GM18861 (cell line): ENCODE results near the gene WDR59.
"Not testable (repeated sequence)": the region's sequence is repeated elsewhere in the genome, so short reads cannot be mapped to it uniquely, and the experiment has no call there.

Source experiments
- ATAC-seq: cut with Tn5 transposase; IDR thresholded peaks from one replicate; pipeline ENCODE4 v1.9.1; 2021; ENCODE audit not compliant: unreplicated experiment

Gene WDR59

DNA sequence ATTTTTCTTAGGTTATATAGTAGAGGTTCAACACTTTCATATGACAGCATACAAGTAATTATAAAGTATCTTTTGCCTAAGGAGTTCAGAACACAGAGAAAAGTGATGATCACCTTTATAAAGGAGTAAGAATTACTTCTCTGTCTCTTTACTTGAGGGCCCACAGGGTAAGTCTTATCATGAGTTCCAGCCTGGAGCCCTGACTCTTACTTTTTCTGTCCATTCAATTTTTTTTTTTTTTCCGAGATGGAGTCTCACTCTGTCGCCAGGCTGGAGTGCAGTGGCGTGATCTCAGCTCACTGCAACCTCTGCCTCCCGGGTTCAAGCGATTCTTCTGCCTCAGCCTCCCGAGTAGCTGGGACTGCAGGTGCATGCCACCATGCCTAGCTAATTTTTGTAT lies 28.2 kb upstream of the WDR59 start:
- ATAC-seq = not testable (repeated sequence)

DNA sequence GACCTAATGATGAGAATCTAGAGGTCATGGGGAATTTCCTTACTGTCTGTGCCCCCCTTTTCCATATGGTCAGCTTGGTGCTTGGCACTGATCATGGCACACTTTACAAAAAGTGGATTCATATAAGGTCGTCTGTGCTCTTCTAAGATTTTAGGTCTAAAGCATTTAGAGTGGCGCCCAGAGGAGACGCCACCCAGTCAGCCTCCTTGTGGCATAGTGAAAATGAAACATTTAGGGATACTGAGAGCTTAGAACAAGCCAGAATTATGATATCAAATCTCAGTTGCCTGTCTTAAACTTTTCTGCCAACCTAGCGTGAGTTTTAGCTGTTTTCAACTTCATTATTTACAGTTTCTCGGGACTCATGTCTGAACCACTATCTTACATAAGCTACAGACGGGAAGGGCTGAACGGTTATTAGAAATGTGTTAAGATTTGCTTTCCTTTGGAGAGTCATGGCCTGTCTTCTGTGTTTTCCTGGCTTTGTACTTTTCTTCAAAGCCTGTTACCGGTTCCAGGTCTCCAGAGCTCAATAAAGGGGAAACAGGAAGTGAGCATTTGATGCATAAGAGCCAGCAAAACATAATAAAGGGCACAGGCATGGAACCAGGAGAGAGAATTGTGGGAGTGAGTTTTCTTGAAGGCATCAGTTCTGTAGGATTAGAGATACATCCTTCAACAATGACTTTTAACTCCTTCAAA lies 27.6 kb upstream of the WDR59 start:
- ATAC-seq = no peak

DNA sequence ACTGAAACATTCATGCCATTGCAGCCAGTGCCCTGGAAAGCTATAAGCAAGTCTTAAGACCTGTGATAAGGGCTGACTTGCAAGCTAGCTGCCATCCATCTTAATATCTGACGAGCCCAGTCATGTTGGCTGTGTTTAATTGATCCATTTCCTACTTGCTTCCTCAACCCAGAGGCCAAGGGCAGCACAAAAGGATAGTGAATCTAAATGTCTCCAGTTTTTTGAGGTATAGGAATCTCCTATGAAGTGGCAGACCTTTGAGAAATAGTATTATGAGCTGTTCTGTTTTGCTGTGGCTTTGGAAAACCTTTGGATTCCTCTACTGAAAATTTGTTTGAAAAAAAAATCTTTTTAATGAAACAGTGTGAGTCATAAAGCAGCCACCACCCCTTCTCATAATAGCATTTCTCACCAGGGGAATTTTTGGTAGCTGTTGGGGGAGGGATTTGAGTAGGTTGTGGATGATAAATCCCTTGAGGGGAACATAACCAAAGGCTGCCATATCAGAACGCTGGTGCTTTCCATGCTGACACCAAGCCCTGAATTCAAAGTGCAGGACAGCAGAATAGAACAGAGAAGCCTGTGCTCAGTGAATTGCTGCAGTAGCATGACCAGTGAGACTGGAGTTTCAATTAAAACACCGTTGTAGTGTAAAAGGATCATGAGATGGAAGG lies 26.8 kb upstream of the WDR59 start:
- ATAC-seq = peak; percentile 63

DNA sequence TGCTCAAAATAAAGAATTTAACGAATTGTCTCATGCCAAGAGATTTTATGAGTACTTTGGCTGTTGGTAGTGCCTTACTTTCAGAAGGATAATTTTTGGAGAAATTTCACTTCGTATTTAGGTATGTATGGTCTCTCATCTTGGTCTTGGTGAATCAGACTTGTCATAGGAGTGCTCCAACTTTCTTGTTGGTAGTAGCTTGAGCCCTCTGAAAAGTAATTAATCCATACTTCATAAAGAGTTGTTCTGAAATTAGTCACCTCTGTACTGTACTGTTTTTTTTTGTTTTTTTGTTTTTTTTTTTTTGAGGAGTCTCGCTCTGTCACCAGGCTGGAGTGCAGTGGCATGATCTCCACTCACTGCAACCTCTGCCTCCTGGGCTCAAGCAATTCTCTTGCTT lies 25.5 kb upstream of the WDR59 start:
- no peak for ATAC-seq

DNA sequence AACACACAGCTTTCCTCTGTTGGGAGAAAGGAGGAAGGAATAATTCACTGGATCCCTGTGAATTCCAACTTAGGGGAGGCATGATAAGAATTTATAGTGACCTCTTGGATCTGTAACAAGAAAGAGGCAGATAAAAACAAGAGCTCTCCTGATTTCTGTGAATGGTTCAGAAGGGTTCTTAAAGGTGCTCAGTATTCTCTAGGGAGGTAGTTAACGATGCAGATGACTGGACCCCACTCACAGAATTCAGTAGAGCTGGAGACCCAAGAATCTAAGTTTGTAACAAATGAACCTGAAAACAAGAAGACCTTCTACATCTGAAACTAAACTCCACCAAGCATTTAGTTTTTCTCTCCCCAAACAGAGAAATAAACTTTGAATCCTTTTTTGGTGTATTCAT lies 22.5 kb upstream of the WDR59 start:
- peak; percentile 44 for ATAC-seq

DNA sequence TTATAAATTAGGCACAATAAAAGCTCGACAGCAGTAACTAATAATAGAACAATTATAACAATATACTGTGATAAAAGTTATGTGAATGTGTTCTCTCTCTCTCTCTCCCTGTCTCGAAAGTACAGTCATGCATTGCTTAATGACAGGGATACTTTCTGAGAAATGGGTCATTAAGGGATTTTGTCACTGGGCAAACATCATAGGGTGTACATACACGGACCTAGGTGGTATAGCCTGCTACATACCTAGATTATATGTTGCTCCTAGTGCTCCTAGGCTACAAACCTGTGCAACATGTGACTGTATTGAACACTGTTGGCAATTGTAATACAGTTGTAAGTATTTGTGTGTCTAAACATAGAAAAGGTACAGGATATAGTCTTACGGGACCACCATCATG lies 20.8 kb upstream of the WDR59 start:
- no peak for ATAC-seq

DNA sequence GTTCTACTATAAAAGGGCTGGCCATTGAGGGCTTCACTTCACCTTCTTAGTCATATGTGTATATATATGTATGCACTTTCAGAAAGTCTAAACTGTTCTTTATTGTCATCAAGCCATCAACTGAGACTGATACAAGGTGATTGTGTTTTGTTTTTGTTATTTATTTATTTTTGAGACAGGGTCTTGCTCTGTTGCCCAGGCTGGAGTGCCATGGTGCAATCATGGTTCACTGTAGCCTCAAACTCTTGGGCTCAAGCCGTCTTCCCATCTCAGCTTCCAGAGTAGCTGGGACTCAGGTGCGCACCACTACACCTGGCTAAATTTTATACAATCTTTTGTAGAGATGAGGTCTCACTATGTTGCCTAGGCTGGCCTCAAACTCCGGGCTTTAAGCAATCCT lies 19.5 kb upstream of the WDR59 start:
- no peak for ATAC-seq

DNA sequence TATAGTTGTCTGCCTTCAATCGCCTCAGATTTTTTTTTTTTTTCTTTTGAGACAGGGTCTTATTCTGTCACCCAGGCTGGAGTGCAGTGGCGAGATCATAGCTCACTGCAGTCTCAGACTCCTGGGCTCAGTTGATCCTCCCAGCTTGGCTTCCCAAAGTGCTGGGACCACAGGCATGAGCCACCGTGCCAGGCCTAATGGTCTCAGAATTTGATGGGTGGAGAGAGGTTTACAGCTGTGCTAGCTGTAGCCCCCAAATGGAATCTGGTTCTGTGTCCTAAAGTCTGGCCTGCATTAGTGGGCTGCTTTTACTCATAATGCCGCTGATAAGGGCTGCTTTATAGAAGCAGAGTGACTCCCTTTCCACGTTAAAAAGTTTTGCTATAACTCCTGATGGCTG lies 19.0 kb upstream of the WDR59 start:
- no peak for ATAC-seq

DNA sequence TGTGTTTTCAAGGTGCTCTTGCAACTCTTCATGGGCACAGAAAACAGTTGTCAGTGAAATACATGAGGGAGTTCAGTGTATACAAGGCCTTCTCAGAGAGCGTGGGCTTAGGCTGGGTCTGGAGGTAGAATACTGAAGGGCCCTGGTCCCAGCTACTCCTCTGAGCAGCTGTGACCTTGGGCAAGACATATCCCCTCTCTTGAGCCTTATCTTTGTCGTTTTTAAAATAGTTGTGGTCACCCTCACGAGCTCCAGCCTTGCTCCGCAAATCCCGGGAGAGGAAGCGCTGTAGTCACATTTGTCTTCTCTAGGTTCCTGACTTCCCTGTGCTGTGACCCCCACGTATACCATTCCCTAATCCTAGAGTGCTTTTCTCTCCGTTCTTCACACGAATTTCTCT lies 17.6 kb upstream of the WDR59 start:
- no peak for ATAC-seq

DNA sequence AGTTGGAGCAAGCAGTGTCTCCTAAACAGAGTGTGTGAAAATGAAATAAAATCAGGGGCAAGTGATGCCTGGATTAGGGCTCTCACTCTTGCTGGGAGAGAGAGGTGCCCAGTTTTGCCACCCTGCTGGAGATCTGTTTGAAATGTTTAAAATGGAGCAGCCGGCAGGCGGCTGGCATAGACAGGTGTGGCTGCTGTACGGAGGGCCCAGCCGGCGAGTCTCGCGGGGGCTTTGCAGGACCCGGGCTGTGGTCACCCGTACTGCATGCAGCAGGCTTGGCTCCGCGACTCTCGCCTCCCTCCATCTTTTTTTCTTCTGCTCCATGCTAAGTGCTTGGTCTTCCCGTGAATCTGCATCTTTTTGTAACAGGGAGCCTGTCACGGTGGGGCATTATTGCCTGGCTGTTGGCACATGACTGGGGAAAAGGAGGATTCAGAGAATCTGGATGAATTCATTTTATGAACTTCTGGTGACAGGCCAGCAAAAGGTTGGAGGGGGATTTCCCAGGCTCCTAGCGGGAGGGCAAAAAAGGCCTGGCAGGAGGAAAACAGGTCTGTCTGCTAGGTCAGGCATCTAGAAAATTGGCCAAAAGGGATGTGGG lies 15.7 kb upstream of the WDR59 start:
- no peak for ATAC-seq

DNA sequence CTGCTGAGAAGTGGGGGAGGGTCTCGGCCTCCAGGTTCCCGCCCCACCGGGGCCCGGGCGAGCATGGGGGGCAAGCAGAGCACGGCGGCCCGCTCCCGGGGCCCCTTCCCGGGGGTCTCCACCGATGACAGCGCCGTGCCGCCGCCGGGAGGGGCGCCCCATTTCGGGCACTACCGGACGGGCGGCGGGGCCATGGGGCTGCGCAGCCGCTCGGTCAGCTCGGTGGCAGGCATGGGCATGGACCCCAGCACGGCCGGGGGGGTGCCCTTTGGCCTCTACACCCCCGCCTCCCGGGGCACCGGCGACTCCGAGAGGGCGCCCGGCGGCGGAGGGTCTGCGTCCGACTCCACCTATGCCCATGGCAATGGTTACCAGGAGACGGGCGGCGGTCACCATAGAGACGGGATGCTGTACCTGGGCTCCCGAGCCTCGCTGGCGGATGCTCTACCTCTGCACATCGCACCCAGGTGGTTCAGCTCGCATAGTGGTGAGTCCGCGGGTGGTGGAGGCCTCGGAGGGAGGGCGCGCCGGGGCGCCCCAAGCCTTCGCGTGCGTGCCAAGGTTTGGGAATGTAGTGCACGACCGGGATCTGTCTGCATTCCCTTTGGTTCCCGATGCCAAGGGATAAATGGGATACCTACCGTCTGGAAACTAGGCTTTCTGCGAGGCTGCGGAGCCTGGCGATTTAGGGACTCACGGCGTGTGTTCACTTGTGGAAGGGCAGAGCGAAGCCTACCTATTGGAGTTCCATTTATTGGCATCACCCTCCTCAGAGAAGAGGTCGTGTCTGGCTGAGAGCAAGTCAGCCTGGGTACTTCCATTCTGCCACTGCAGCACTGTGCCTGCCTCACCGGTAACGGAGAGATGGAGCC lies 14.9 kb upstream of the WDR59 start:
- ATAC-seq = no peak

DNA sequence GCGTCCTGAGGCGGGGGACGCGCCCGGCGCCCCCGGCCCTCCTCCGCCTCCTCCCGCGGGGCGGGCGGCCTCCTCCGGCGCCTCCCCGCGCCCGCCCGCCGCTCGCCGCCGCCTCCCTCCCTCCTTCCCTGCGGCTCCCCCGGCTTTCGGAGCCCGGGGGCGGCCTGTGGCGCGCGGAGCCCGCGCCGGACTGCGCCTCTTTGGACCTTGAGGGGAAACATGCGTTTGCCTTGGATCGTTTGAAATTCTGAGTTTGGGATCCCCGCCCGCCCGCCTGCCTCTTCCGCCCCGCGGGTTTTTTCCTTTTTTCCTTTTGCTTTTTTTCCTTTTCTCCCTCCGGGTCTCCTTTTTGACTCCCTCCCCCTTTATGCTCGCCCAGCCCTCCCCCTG lies 14.3 kb upstream of the WDR59 start:
- ATAC-seq = no peak

DNA sequence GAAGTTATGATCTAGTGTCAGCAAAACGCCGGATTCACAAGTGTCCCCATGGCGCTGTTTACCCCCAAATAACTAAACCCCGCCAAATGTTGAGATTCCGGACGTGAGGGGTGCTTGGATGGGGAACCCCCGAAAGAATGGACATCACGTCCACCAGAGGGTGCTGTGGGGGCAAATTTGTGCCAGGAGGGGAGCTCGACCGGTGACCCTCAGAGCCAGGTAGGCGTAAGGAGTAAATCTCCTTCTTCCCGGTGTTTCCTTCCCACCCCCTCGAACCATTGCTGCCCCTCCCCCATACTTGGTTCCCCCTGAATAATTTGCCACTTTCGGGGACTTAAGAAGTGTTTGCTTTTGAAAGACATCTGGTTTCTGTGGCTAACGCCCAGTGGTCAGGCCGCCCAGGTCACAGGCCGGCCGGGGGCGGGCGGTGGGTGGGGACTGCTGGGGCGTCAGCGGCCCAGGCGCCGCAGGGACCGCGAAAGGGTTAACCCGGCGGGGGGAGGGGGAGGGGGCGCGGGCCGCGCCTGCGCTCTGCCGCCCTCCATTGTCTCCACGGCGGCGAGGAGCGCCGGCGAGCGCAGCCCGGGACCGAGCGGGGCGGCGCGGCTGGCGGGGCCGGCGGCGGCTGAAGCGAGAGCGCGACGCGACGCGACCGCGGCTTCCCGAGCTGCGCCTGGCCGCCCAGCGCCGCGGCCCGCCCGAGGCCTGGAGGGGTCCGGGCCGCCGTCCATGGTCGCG lies 13.7 kb upstream of the WDR59 start, which contains the start of gene ZNRF1:
ZNRF1 (plus strand) TSS at position 544 of the 738 bp plus-strand sequence. CDS start 648 bp downstream, outside the sequence.
- ATAC-seq = peak; percentile 55

DNA sequence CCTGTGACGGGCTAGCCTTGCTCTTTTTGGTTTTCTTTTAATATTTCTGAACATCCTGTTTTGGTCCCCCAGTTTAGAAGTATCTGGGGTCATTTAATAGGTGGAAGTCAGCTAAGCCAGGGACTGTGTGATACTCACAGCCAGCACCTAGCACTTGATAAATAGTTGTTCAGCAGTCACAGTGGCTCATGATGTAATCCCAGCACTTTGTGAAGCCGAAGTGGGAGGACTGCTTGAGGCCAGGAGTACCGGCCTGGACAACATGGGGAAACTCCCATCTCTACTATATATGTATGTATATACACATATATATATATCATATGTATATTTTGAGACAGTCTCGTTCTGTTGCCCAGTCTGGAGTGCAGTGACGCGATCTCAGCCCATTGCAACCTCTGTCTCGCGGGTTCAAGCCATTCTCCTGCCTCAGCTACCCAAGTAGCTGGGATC lies 12.1 kb upstream of the WDR59 start:
- no peak for ATAC-seq

DNA sequence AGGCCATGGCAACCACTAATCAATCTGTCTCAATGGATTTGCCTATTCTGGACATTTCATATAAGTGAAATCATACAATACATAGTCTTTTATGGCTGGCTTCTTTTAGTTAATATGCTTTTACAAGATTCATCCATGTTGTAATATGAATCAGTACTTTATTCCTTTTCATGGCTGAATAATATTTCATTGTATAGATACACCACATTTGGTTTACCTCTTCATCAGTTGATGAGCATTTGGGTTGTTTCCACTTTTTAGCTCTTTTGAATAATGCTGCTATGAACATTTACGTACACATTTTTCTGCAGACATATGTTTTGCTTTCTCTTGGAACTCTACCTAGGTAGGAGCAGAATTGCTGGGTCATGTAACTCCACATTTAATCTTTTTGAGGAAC lies 11.1 kb upstream of the WDR59 start:
- ATAC-seq = no peak

DNA sequence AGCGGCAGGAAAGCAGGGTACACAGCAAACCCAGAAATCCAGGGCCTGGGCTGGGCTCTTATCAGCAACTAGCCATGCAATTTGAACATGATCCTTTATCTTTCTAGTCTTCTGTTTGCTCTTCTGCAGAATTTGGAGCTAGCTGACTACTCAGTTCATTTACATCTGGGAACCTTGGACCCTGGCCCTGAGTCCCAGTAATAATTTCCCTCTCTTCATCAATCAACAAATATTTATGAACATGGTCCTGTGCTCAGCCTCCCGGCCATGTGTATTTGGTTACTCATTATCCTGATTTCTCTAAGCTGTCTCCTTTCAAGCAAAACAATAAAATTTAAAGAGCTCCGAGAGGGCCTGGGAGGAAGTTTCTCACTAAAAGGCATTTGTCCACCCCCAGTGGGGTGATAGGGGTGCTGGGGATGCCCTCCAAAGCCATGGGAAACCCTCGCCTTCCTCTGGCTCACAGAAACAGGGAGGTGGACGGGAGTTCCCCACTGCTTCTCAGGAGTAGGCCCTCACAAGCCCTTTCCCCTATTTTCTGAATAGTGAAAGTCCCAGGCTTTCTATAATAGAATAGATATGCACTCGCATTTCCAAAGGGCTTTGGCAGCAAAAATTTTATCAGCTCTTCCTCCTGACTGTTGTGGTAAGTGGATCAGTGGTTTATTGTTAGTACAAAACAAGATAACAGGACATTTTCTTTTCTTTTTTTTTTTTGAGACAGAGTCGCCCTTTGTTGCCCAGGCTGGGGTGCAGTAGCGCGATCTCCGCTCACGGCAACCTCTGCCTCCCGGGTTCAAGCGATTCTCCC lies 6.9 kb upstream of the WDR59 start:
- ATAC-seq = no peak

DNA sequence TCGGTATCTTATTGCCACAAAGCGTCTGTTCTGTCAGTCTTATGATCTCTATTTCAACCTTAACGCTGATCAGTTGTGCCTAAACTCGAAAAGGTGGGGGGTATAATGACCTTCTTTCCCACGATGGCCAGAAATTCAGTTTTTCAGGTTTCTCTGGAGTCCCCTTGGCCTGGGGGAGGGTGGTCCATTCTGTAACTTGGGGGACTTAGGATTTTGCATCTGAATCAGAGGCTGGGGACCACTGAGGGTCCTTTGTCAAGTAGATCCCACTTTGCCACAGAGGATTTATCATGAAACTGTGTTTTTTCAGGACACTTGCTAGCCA lies 6.3 kb upstream of the WDR59 start:
- no peak for ATAC-seq

DNA sequence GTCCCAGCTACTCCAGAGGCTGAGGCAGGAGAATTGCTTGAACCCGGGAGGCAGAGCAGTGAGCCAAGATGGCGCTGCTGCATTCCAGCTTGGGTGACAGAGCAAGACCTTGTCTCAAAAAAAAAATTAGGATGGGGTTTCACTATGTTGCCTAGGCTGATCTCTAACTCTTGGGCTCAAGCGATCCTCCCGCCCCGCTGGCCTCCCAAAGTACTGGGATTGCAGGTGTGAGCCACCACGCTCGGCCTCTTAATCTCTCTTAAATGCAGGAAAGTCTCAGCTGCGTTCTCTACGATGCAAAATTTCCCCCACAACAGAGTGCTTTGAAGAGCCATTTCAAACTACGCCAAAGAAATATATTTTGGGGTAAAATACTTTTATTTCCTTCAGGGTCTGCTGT lies 5.9 kb upstream of the WDR59 start:
- no peak for ATAC-seq

DNA sequence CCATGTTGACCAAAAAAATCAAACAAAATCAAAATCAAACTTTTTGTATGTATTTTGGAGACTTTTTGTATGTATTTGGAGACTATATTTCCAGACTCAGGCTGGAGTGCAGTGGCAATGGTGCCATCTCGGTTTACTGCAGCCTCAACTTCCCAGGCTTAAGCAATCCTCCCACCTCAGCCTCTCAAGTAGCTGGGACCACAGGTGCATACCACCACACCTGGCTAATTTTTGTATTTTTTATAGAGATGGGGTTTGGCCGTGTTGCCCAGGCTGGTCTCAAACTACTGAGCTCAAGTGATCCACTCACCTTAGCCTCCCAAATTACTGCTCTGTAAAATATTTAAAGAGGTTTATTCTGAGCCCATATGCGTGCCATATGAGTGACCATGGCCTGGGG lies 4.9 kb upstream of the WDR59 start:
- ATAC-seq = not testable (repeated sequence)
